H9 (cell line): ENCODE results near the gene MPPE1. TPM values are rescaled to one million over a fixed set of nuclear protein-coding genes. Genes with fewer than 3 reads are reported as not detected.
A peak's percentile ranks its signal among the peaks of the same experiment; 100 is the strongest.

Experiments used
- DNase-seq: peaks from one replicate; pipeline ENCODE4 v3.0.0-alpha.2; 2017
- H2AFZ ChIP-seq: one replicate; pipeline ENCODE4 v1.6.1; 2013; ENCODE audit warnings: mild to moderate bottlenecking, low read length, control low read depth, moderate library complexity
- H2AK5ac ChIP-seq: 2 replicates; pipeline ENCODE4 v1.6.1; 2013; ENCODE audit warnings: low read length, control low read depth, mixed read lengths; ENCODE audit not compliant: insufficient read length
- H2BK120ac ChIP-seq: one replicate; pipeline ENCODE4 v1.6.1; 2013; ENCODE audit warnings: low read depth, mild to moderate bottlenecking, low read length, control low read depth, inconsistent platforms; ENCODE audit not compliant: poor library complexity, severe bottlenecking
- H2BK12ac ChIP-seq: 2 replicates; pipeline ENCODE4 v1.6.1; 2013; ENCODE audit warnings: low read length, control low read depth, mixed read lengths, low read depth; ENCODE audit not compliant: insufficient read length
- H2BK15ac ChIP-seq: 2 replicates; pipeline ENCODE4 v1.6.1; 2013; ENCODE audit warnings: low read depth, low read length, control low read depth
- H2BK20ac ChIP-seq: one replicate; pipeline ENCODE4 v1.6.1; 2013; ENCODE audit warnings: low read depth, mild to moderate bottlenecking, low read length, control low read depth, inconsistent platforms; ENCODE audit not compliant: poor library complexity, severe bottlenecking
- H2BK5ac ChIP-seq: 2 replicates; pipeline ENCODE4 v1.6.1; 2013; ENCODE audit warnings: low read length, control low read depth, mixed read lengths; ENCODE audit not compliant: insufficient read length
- H3K14ac ChIP-seq: 2 replicates; pipeline ENCODE4 v1.6.1; 2013; ENCODE audit warnings: low read length, control low read depth; ENCODE audit not compliant: insufficient read depth
- H3K18ac ChIP-seq: 2 replicates; pipeline ENCODE4 v1.6.1; 2013; ENCODE audit warnings: low read depth, mild to moderate bottlenecking, mixed read lengths, low read length, control low read depth; ENCODE audit not compliant: insufficient read length
- H3K23ac ChIP-seq: 2 replicates; pipeline ENCODE4 v1.6.1; 2013; ENCODE audit warnings: low read length, control low read depth, mixed read lengths, low read depth; ENCODE audit not compliant: insufficient read length
- H3K23me2 ChIP-seq: 2 replicates; pipeline ENCODE4 v1.6.1; 2013; ENCODE audit warnings: low read depth, mild to moderate bottlenecking, mixed read lengths, low read length, control low read depth; ENCODE audit not compliant: insufficient read length, poor library complexity, severe bottlenecking
- H3K27ac ChIP-seq: 2 replicates; pipeline ENCODE4 v1.5.1; 2013; ENCODE audit warnings: low read length, control low read depth, mixed read lengths, low read depth; ENCODE audit not compliant: insufficient read length
- H3K27me3 ChIP-seq: 2 replicates; pipeline ENCODE4 v1.6.1; 2013; ENCODE audit warnings: low read length, control low read depth, inconsistent platforms; ENCODE audit not compliant: insufficient read depth
- H3K4ac ChIP-seq: 2 replicates; pipeline ENCODE4 v1.6.1; 2013; ENCODE audit warnings: low read depth, mild to moderate bottlenecking, control low read depth, inconsistent platforms, low read length, moderate library complexity
- H3K4me1 ChIP-seq: 2 replicates; pipeline ENCODE4 v1.6.1; 2013; ENCODE audit warnings: low read length, control low read depth, inconsistent platforms; ENCODE audit not compliant: insufficient read depth
- H3K4me2 ChIP-seq: 2 replicates; pipeline ENCODE4 v1.6.1; 2013; ENCODE audit warnings: low read length, control low read depth, mixed read lengths; ENCODE audit not compliant: insufficient read length, insufficient read depth
- H3K56ac ChIP-seq: 2 replicates; pipeline ENCODE4 v1.6.1; 2013; ENCODE audit warnings: low read depth, mild to moderate bottlenecking, mixed read lengths, low read length, control low read depth; ENCODE audit not compliant: insufficient read length
- H3K79me1 ChIP-seq: 2 replicates; pipeline ENCODE4 v1.6.1; 2013; ENCODE audit warnings: low read depth, mild to moderate bottlenecking, moderate library complexity, low read length, control low read depth, inconsistent platforms; ENCODE audit not compliant: insufficient read depth, poor library complexity, severe bottlenecking
- H3K79me2 ChIP-seq: 2 replicates; pipeline ENCODE4 v1.6.1; 2013; ENCODE audit warnings: low read length, control low read depth, inconsistent platforms; ENCODE audit not compliant: insufficient read depth
- H3K9ac ChIP-seq: 2 replicates; pipeline ENCODE4 v1.6.1; 2013; ENCODE audit warnings: low read length, control low read depth, mixed read lengths; ENCODE audit not compliant: insufficient read length; ENCODE audit errors: extremely low read depth
- H3K9me3 ChIP-seq: one replicate; pipeline ENCODE4 v1.6.1; 2013; ENCODE audit warnings: low read depth, low read length, inconsistent platforms; ENCODE audit not compliant: control insufficient read depth
- H3T11ph ChIP-seq: one replicate; pipeline ENCODE4 v1.6.1; 2013; ENCODE audit warnings: mild to moderate bottlenecking, low read length, control low read depth, inconsistent platforms
- H4K20me1 ChIP-seq: one replicate; pipeline ENCODE4 v1.6.1; 2013; ENCODE audit not compliant: control insufficient read depth, insufficient read length, insufficient read depth
- H4K5ac ChIP-seq: 2 replicates; pipeline ENCODE4 v1.6.1; 2013; ENCODE audit warnings: low read depth, mild to moderate bottlenecking, mixed read lengths, low read length, control low read depth; ENCODE audit not compliant: insufficient read length
- H4K8ac ChIP-seq: replicated peaks from 2 replicates; pipeline ENCODE4 v1.6.1; 2013; ENCODE audit warnings: low read length, control low read depth, mixed read lengths, low read depth; ENCODE audit not compliant: insufficient read length
- H4K91ac ChIP-seq: 2 replicates; pipeline ENCODE4 v1.6.1; 2013; ENCODE audit warnings: low read depth, mild to moderate bottlenecking, moderate library complexity, mixed read lengths, low read length, control low read depth; ENCODE audit not compliant: insufficient read length
- H3K27ac Mint-ChIP-seq, 3 experiments: 2 replicates in 2 of 3; 3 replicates in 1 of 3; pipeline ENCODE4 v1.8.0; 2020 to 2021; ENCODE audit warnings: mixed read lengths in 3 of 3, mild to moderate bottlenecking in 1 of 3, moderate library complexity in 1 of 3
- H3K27me3 Mint-ChIP-seq: 2 replicates; pipeline ENCODE4 v1.8.0; 2021; ENCODE audit warnings: low read depth, mild to moderate bottlenecking, moderate library complexity, mixed read lengths
- H3K36me3 Mint-ChIP-seq, 3 experiments: 2 replicates in 2 of 3; 3 replicates in 1 of 3; pipeline ENCODE4 v1.8.0; 2020 to 2021; ENCODE audit warnings: low read depth in 3 of 3, mixed read lengths in 3 of 3; ENCODE audit not compliant: insufficient read depth in 1 of 3
- H3K4me1 Mint-ChIP-seq, 2 experiments: 2 replicates each; pipeline ENCODE4 v1.8.0; 2020; ENCODE audit warnings: mixed read lengths in 2 of 2
- H3K4me3 Mint-ChIP-seq, 2 experiments: 2 replicates in 1 of 2; 3 replicates in 1 of 2; pipeline ENCODE4 v1.8.0; 2020 to 2021; ENCODE audit warnings: mild to moderate bottlenecking in 2 of 2, mixed read lengths in 2 of 2, moderate library complexity in 1 of 2
- H3K9me3 Mint-ChIP-seq, 2 experiments: 2 replicates in 1 of 2; 3 replicates in 1 of 2; pipeline ENCODE4 v1.8.0; 2020; ENCODE audit warnings: mild to moderate bottlenecking in 2 of 2, mixed read lengths in 2 of 2, moderate library complexity in 1 of 2
- CTCF ChIP-seq: fragments of 200-600 bp; sonication (generic); conservative IDR thresholded peaks from 3 replicates; pipeline ENCODE4 v1.8.0; 2021; ENCODE audit warnings: antibody characterized with exemption, mild to moderate bottlenecking
- WGBS: extraction: QIAGEN DNeasy Blood & Tissue Kit; methylation state at CpG from one replicate; pipeline ENCODE4 v1.1.7; 2013; ENCODE audit warnings: missing lambda C conversion rate, low lambda C conversion rate, mixed read lengths; ENCODE audit not compliant: insufficient read length; ENCODE audit errors: extremely low coverage; 5-methylcytosine and 5-hydroxymethylcytosine counted together
- total RNA-seq: library from RNA; stranded (reverse); gene quantifications from 2 replicates; pipeline ENCODE4 v1.2.1, GENCODE V29; 2021

The MPPE1 gene
- total RNA-seq, 1 experiment from 2014 or later: 13.2 TPM

- H3K23me2 ChIP-seq: no peaks in the 10 kb centered on the region
- H3K56ac ChIP-seq: no peak overlapping the region
- H3K79me2 ChIP-seq: no peaks in the 10 kb centered on the region
- H2BK20ac ChIP-seq: no peak overlapping the region
- H2BK120ac ChIP-seq: no peak overlapping the region
- no peak overlapping the region for H4K8ac ChIP-seq
- no peaks in the 10 kb centered on the region; the same call in 1 of the 2 replicates for H3K4me1 ChIP-seq
- H3K9me3 ChIP-seq: no peaks in the 10 kb centered on the region
- H4K20me1 ChIP-seq: no peaks in the 10 kb centered on the region
- no peak overlapping the region for H3T11ph ChIP-seq
- H3K27me3 Mint-ChIP-seq: no peaks in the 10 kb centered on the region
- H3K27ac ChIP-seq: no peak overlapping the region
- no peak overlapping the region for H4K5ac ChIP-seq
- H2BK12ac ChIP-seq: no peak overlapping the region
- peak overlapping the region in 1 of 2 experiments; percentile 28; a peak in 1 of 5 replicates for H3K4me3 Mint-ChIP-seq
- no peak for DNase-seq
- H3K4ac ChIP-seq: no peak overlapping the region
- no peaks in the 10 kb centered on the region for H3K27me3 ChIP-seq
- no peak overlapping the region for H2BK15ac ChIP-seq
- no peak overlapping the region for H3K14ac ChIP-seq
- no CpG with 5 or more reads among the region's 19 CpGs for WGBS
- H2AK5ac ChIP-seq: no peak overlapping the region
- H3K9me3 Mint-ChIP-seq: no peaks in the 10 kb centered on the region
- no peak overlapping the region for H3K4me2 ChIP-seq
- no peak overlapping the region for H2BK5ac ChIP-seq
- peak overlapping the region in 2 of 3 experiments; percentile 57 to 72; a peak in 3 of 7 replicates for H3K27ac Mint-ChIP-seq
- H3K79me1 ChIP-seq: no peaks in the 10 kb centered on the region
- no peak overlapping the region for H3K23ac ChIP-seq
- no peak for TF ChIP-seq CTCF
- no peak overlapping the region for H3K9ac ChIP-seq
- no peak overlapping the region for H4K91ac ChIP-seq
- no peak overlapping the region for H2AFZ ChIP-seq
- peaks cover 4 to 15% of the 10 kb centered on the region in 2 experiments for H3K4me1 Mint-ChIP-seq
- peaks cover 3 to 34% (median 15%) of the 10 kb centered on the region in 3 experiments; a peak in 5 of 7 replicates for H3K36me3 Mint-ChIP-seq
- no peak overlapping the region for H3K18ac ChIP-seq
Measured at GRCh38 chr18:11886577-11887110, 21.5 kb downstream of the MPPE1 start.
